H9 (cell line): Measurements from ENCODE around the gene TLR5. TPM values are rescaled to one million over a fixed set of nuclear protein-coding genes. Genes with fewer than 3 reads are reported as not detected.

Experiments used
- DNase-seq: peaks from one replicate; pipeline ENCODE4 v3.0.0-alpha.2; 2017
- H2AFZ ChIP-seq: one replicate; pipeline ENCODE4 v1.6.1; 2013; ENCODE audit warnings: mild to moderate bottlenecking, low read length, control low read depth, moderate library complexity
- H2AK5ac ChIP-seq: 2 replicates; pipeline ENCODE4 v1.6.1; 2013; ENCODE audit warnings: low read length, control low read depth, mixed read lengths; ENCODE audit not compliant: insufficient read length
- H2BK120ac ChIP-seq: one replicate; pipeline ENCODE4 v1.6.1; 2013; ENCODE audit warnings: low read depth, mild to moderate bottlenecking, low read length, control low read depth, inconsistent platforms; ENCODE audit not compliant: poor library complexity, severe bottlenecking
- H2BK12ac ChIP-seq: 2 replicates; pipeline ENCODE4 v1.6.1; 2013; ENCODE audit warnings: low read length, control low read depth, mixed read lengths, low read depth; ENCODE audit not compliant: insufficient read length
- H2BK15ac ChIP-seq: 2 replicates; pipeline ENCODE4 v1.6.1; 2013; ENCODE audit warnings: low read depth, low read length, control low read depth
- H2BK20ac ChIP-seq: one replicate; pipeline ENCODE4 v1.6.1; 2013; ENCODE audit warnings: low read depth, mild to moderate bottlenecking, low read length, control low read depth, inconsistent platforms; ENCODE audit not compliant: poor library complexity, severe bottlenecking
- H2BK5ac ChIP-seq: 2 replicates; pipeline ENCODE4 v1.6.1; 2013; ENCODE audit warnings: low read length, control low read depth, mixed read lengths; ENCODE audit not compliant: insufficient read length
- H3K14ac ChIP-seq: 2 replicates; pipeline ENCODE4 v1.6.1; 2013; ENCODE audit warnings: low read length, control low read depth; ENCODE audit not compliant: insufficient read depth
- H3K18ac ChIP-seq: 2 replicates; pipeline ENCODE4 v1.6.1; 2013; ENCODE audit warnings: low read depth, mild to moderate bottlenecking, mixed read lengths, low read length, control low read depth; ENCODE audit not compliant: insufficient read length
- H3K23ac ChIP-seq: 2 replicates; pipeline ENCODE4 v1.6.1; 2013; ENCODE audit warnings: low read length, control low read depth, mixed read lengths, low read depth; ENCODE audit not compliant: insufficient read length
- H3K23me2 ChIP-seq: 2 replicates; pipeline ENCODE4 v1.6.1; 2013; ENCODE audit warnings: low read depth, mild to moderate bottlenecking, mixed read lengths, low read length, control low read depth; ENCODE audit not compliant: insufficient read length, poor library complexity, severe bottlenecking
- H3K27ac ChIP-seq: 2 replicates; pipeline ENCODE4 v1.5.1; 2013; ENCODE audit warnings: low read length, control low read depth, mixed read lengths, low read depth; ENCODE audit not compliant: insufficient read length
- H3K27me3 ChIP-seq: 2 replicates; pipeline ENCODE4 v1.6.1; 2013; ENCODE audit warnings: low read length, control low read depth, inconsistent platforms; ENCODE audit not compliant: insufficient read depth
- H3K4ac ChIP-seq: 2 replicates; pipeline ENCODE4 v1.6.1; 2013; ENCODE audit warnings: low read depth, mild to moderate bottlenecking, control low read depth, inconsistent platforms, low read length, moderate library complexity
- H3K4me1 ChIP-seq: 2 replicates; pipeline ENCODE4 v1.6.1; 2013; ENCODE audit warnings: low read length, control low read depth, inconsistent platforms; ENCODE audit not compliant: insufficient read depth
- H3K4me2 ChIP-seq: 2 replicates; pipeline ENCODE4 v1.6.1; 2013; ENCODE audit warnings: low read length, control low read depth, mixed read lengths; ENCODE audit not compliant: insufficient read length, insufficient read depth
- H3K56ac ChIP-seq: 2 replicates; pipeline ENCODE4 v1.6.1; 2013; ENCODE audit warnings: low read depth, mild to moderate bottlenecking, mixed read lengths, low read length, control low read depth; ENCODE audit not compliant: insufficient read length
- H3K79me1 ChIP-seq: 2 replicates; pipeline ENCODE4 v1.6.1; 2013; ENCODE audit warnings: low read depth, mild to moderate bottlenecking, moderate library complexity, low read length, control low read depth, inconsistent platforms; ENCODE audit not compliant: insufficient read depth, poor library complexity, severe bottlenecking
- H3K79me2 ChIP-seq: 2 replicates; pipeline ENCODE4 v1.6.1; 2013; ENCODE audit warnings: low read length, control low read depth, inconsistent platforms; ENCODE audit not compliant: insufficient read depth
- H3K9ac ChIP-seq: 2 replicates; pipeline ENCODE4 v1.6.1; 2013; ENCODE audit warnings: low read length, control low read depth, mixed read lengths; ENCODE audit not compliant: insufficient read length; ENCODE audit errors: extremely low read depth
- H3K9me3 ChIP-seq: one replicate; pipeline ENCODE4 v1.6.1; 2013; ENCODE audit warnings: low read depth, low read length, inconsistent platforms; ENCODE audit not compliant: control insufficient read depth
- H3T11ph ChIP-seq: one replicate; pipeline ENCODE4 v1.6.1; 2013; ENCODE audit warnings: mild to moderate bottlenecking, low read length, control low read depth, inconsistent platforms
- H4K20me1 ChIP-seq: one replicate; pipeline ENCODE4 v1.6.1; 2013; ENCODE audit not compliant: control insufficient read depth, insufficient read length, insufficient read depth
- H4K5ac ChIP-seq: 2 replicates; pipeline ENCODE4 v1.6.1; 2013; ENCODE audit warnings: low read depth, mild to moderate bottlenecking, mixed read lengths, low read length, control low read depth; ENCODE audit not compliant: insufficient read length
- H4K8ac ChIP-seq: replicated peaks from 2 replicates; pipeline ENCODE4 v1.6.1; 2013; ENCODE audit warnings: low read length, control low read depth, mixed read lengths, low read depth; ENCODE audit not compliant: insufficient read length
- H4K91ac ChIP-seq: 2 replicates; pipeline ENCODE4 v1.6.1; 2013; ENCODE audit warnings: low read depth, mild to moderate bottlenecking, moderate library complexity, mixed read lengths, low read length, control low read depth; ENCODE audit not compliant: insufficient read length
- H3K27ac Mint-ChIP-seq, 3 experiments: 2 replicates in 2 of 3; 3 replicates in 1 of 3; pipeline ENCODE4 v1.8.0; 2020 to 2021; ENCODE audit warnings: mixed read lengths in 3 of 3, mild to moderate bottlenecking in 1 of 3, moderate library complexity in 1 of 3
- H3K27me3 Mint-ChIP-seq: 2 replicates; pipeline ENCODE4 v1.8.0; 2021; ENCODE audit warnings: low read depth, mild to moderate bottlenecking, moderate library complexity, mixed read lengths
- H3K36me3 Mint-ChIP-seq, 3 experiments: 2 replicates in 2 of 3; 3 replicates in 1 of 3; pipeline ENCODE4 v1.8.0; 2020 to 2021; ENCODE audit warnings: low read depth in 3 of 3, mixed read lengths in 3 of 3; ENCODE audit not compliant: insufficient read depth in 1 of 3
- H3K4me1 Mint-ChIP-seq, 2 experiments: 2 replicates each; pipeline ENCODE4 v1.8.0; 2020; ENCODE audit warnings: mixed read lengths in 2 of 2
- H3K4me3 Mint-ChIP-seq, 2 experiments: 2 replicates in 1 of 2; 3 replicates in 1 of 2; pipeline ENCODE4 v1.8.0; 2020 to 2021; ENCODE audit warnings: mild to moderate bottlenecking in 2 of 2, mixed read lengths in 2 of 2, moderate library complexity in 1 of 2
- H3K9me3 Mint-ChIP-seq, 2 experiments: 2 replicates in 1 of 2; 3 replicates in 1 of 2; pipeline ENCODE4 v1.8.0; 2020; ENCODE audit warnings: mild to moderate bottlenecking in 2 of 2, mixed read lengths in 2 of 2, moderate library complexity in 1 of 2
- CTCF ChIP-seq: fragments of 200-600 bp; sonication (generic); conservative IDR thresholded peaks from 3 replicates; pipeline ENCODE4 v1.8.0; 2021; ENCODE audit warnings: antibody characterized with exemption, mild to moderate bottlenecking
- WGBS: extraction: QIAGEN DNeasy Blood & Tissue Kit; methylation state at CpG from one replicate; pipeline ENCODE4 v1.1.7; 2013; ENCODE audit warnings: missing lambda C conversion rate, low lambda C conversion rate, mixed read lengths; ENCODE audit not compliant: insufficient read length; ENCODE audit errors: extremely low coverage; 5-methylcytosine and 5-hydroxymethylcytosine counted together
- total RNA-seq: library from RNA; stranded (reverse); gene quantifications from 2 replicates; pipeline ENCODE4 v1.2.1, GENCODE V29; 2021

The TLR5 gene
- total RNA-seq, 1 experiment from 2014 or later, result not detected

- no peak overlapping the region for H2AK5ac ChIP-seq
- H3K79me2 ChIP-seq, result no peaks in the 10 kb centered on the region
- no peak overlapping the region for H2BK120ac ChIP-seq
- no peak overlapping the region for H3K56ac ChIP-seq
- no peak overlapping the region for H4K5ac ChIP-seq
- H4K20me1 ChIP-seq, result no peaks in the 10 kb centered on the region
- H3K4me1 ChIP-seq, result 0 out of 2 replicates have a peak, but pooled peaks cover 2% of the 10 kb centered on the region
- H2BK12ac ChIP-seq, result no peak overlapping the region
- H3K9ac ChIP-seq, result no peak overlapping the region
- H3K27ac ChIP-seq, result no peak overlapping the region
- Mint-ChIP-seq H3K27ac (no peak overlapping the region), H3K27me3 (no peaks in the 10 kb centered on the region), H3K4me1 (peaks cover 0 to 5% of the 10 kb centered on the region in 2 experiments; a peak in 2 of 4 replicates), H3K36me3 (peaks cover 3 to 27% (median 6%) of the 10 kb centered on the region in 3 experiments; a peak in 5 of 7 replicates), H3K4me3 (no peak overlapping the region), H3K9me3 (no peaks in the 10 kb centered on the region)
- no peak overlapping the region for H3K18ac ChIP-seq
- no peak for DNase-seq
- no peak overlapping the region for H4K8ac ChIP-seq
- H2BK20ac ChIP-seq, result no peak overlapping the region
- no peak for TF ChIP-seq CTCF
- no CpG with 5 or more reads among the region's 6 CpGs for WGBS
- no peak overlapping the region for H2BK15ac ChIP-seq
- H3K23me2 ChIP-seq, result no peaks in the 10 kb centered on the region
- H4K91ac ChIP-seq, result no peak overlapping the region
- H2AFZ ChIP-seq, result no peak overlapping the region
- H2BK5ac ChIP-seq, result no peak overlapping the region
- H3T11ph ChIP-seq, result no peak overlapping the region
- no peaks in the 10 kb centered on the region for H3K27me3 ChIP-seq
- no peak overlapping the region for H3K14ac ChIP-seq
- H3K23ac ChIP-seq, result no peak overlapping the region
- no peak overlapping the region for H3K4ac ChIP-seq
- no peaks in the 10 kb centered on the region for H3K79me1 ChIP-seq
- no peaks in the 10 kb centered on the region for H3K9me3 ChIP-seq
- no peak overlapping the region for H3K4me2 ChIP-seq
Measured at GRCh38 chr1:223067914-223068313, 75.1 kb downstream of the TLR5 start.
